Keratinocyte (primary cell): ENCODE results near the gene DUSP22. TPM values are rescaled to one million over a fixed set of nuclear protein-coding genes. Genes with fewer than 3 reads are reported as not detected.

ENCODE experiments used
- DNase-seq: peaks from one replicate; pipeline ENCODE4 v3.0.0-alpha.2; 2011; ENCODE audit warnings: low read depth, missing footprints, low spot score
- FAIRE-seq: peaks from 2 replicates; lab custom pipeline; 2011; peaks lifted over from hg19 to GRCh38; lab: Jason Lieb, UNC
- H2AFZ ChIP-seq: 2 replicates; pipeline ENCODE4 v1.6.0; 2012; ENCODE audit warnings: low read length, control low read depth, inconsistent platforms; ENCODE audit not compliant: control insufficient read depth
- H3K27ac ChIP-seq: 2 replicates; pipeline ENCODE4 v1.5.1; 2011; ENCODE audit warnings: low read length; ENCODE audit not compliant: control insufficient read depth, insufficient read depth
- H3K27me3 ChIP-seq: 3 replicates; pipeline ENCODE4 v1.6.0; 2011; ENCODE audit warnings: low read length; ENCODE audit not compliant: control insufficient read depth, insufficient read depth; ENCODE audit errors: extremely low read depth
- H3K36me3 ChIP-seq, 2 experiments: 2 replicates in 1 of 2; 3 replicates in 1 of 2; pipeline ENCODE4 v1.5.1; 2011; ENCODE audit warnings: low read length in 2 of 2, mild to moderate bottlenecking in 1 of 2; ENCODE audit not compliant: control insufficient read depth in 2 of 2, insufficient read depth in 2 of 2; ENCODE audit errors: extremely low read depth in 1 of 2
- H3K4me1 ChIP-seq: 3 replicates; pipeline ENCODE4 v1.5.1; 2011; ENCODE audit warnings: low read length; ENCODE audit not compliant: control insufficient read depth, insufficient read depth; ENCODE audit errors: extremely low read depth
- H3K4me2 ChIP-seq: 3 replicates; pipeline ENCODE4 v1.6.0; 2011; ENCODE audit warnings: low read depth, low read length; ENCODE audit not compliant: control insufficient read depth, insufficient read depth; ENCODE audit errors: extremely low read depth
- H3K4me3 ChIP-seq, 3 experiments: fragments of 200-600 bp in 1 of 3; sonication (generic) in 1 of 3; 2 replicates in 2 of 3; 3 replicates in 1 of 3; pipeline ENCODE4 v1.5.1; 2011 to 2016; ENCODE audit warnings: low read length in 3 of 3, mild to moderate bottlenecking in 3 of 3, control low read depth in 2 of 3, inconsistent platforms in 1 of 3, low read depth in 1 of 3, mixed read lengths in 1 of 3, mixed run types in 1 of 3, moderate library complexity in 1 of 3; ENCODE audit not compliant: control insufficient read depth in 2 of 3, insufficient read depth in 2 of 3; ENCODE audit errors: extremely low read depth in 1 of 3
- H3K79me2 ChIP-seq: 2 replicates; pipeline ENCODE4 v1.6.0; 2012; ENCODE audit warnings: low read length; ENCODE audit not compliant: control insufficient read depth, insufficient read depth
- H3K9ac ChIP-seq: 3 replicates; pipeline ENCODE4 v1.6.0; 2011; ENCODE audit warnings: low read length; ENCODE audit not compliant: control insufficient read depth, insufficient read depth; ENCODE audit errors: extremely low read depth
- H3K9me1 ChIP-seq: 3 replicates; pipeline ENCODE4 v1.6.0; 2011; ENCODE audit warnings: low read length; ENCODE audit not compliant: control insufficient read depth, insufficient read depth; ENCODE audit errors: extremely low read depth
- H3K9me3 ChIP-seq: 2 replicates; pipeline ENCODE4 v1.5.1; 2012; ENCODE audit warnings: low read depth, low read length; ENCODE audit not compliant: control insufficient read depth
- H4K20me1 ChIP-seq: 3 replicates; pipeline ENCODE4 v1.6.0; 2011; ENCODE audit warnings: low read length; ENCODE audit not compliant: control insufficient read depth, insufficient read depth; ENCODE audit errors: extremely low read depth
- CTCF ChIP-seq, 3 experiments: IDR thresholded peaks in 1 of 3; conservative IDR thresholded peaks in 1 of 3; optimal IDR thresholded peaks in 1 of 3; 2 replicates in 2 of 3; 3 replicates in 1 of 3; pipeline versions ENCODE3 to v1.5.1; 2011; ENCODE audit warnings: low read length in 3 of 3, mild to moderate bottlenecking in 3 of 3, moderate library complexity in 2 of 3, control low read depth in 1 of 3, inconsistent platforms in 1 of 3; ENCODE audit not compliant: insufficient read depth in 2 of 3; ENCODE audit errors: extremely low read depth in 1 of 3
- EZH2 ChIP-seq: IDR thresholded peaks from one replicate; pipeline ENCODE4 v1.6.1; 2012; ENCODE audit warnings: inconsistent platforms, mild to moderate bottlenecking, low read length, moderate library complexity
- dilution Hi-C: fragments of 300-500 bp; cut with MboI; formaldehyde crosslinking; loops from one replicate; pipeline ENCODE4 v1.7.0; 2020; ENCODE audit warnings: low sequenced_read_pairs; ENCODE audit not compliant: extremely low pct_ligation_motif_present
- polyA plus RNA-seq, 5 experiments: library from polyadenylated mRNA; depleted of rRNA in 3 of 5; stranded (reverse) in 3 of 5; stranded (forward) in 1 of 5; unstranded in 1 of 5; fragments of >200 nt; gene quantifications; 1 replicate in 1 of 5; 2 replicates in 3 of 5; 3 replicates in 1 of 5; pipeline versions ENCODE4 v1.2.1 to v1.2.3, GENCODE V29; 2011 to 2012; ENCODE audit warnings: missing spikeins in 2 of 5, low read depth in 1 of 5, low replicate concordance in 1 of 5

Gene DUSP22
- polyA plus RNA-seq, 1 donor (not counting 4 experiments of a cell fraction or from before 2014, with no cell fraction given), result 17.3 TPM

GRCh38 chr6:336159-337114 is 44.1 kb downstream of the DUSP22 start:
- TF ChIP-seq EZH2 (no peak), CTCF (optimal IDR thresholded peaks at IDR 0.05 in 1 of 3, IDR thresholded peaks at IDR 0.05 in 1 of 3, conservative IDR thresholded peaks at IDR 0.05 in 1 of 3; ENCODE audit: extremely low read depth in 1 of 3, insufficient read depth in 2 of 3, low read length in 3 of 3) (no peak)
- FAIRE-seq (no peak), DNase-seq (no peak)
- Histone ChIP-seq H3K36me3 (peaks cover 0 to 2% of the 10 kb centered on the region in 2 experiments), H3K27ac (no peak overlapping the region), H3K4me2 (no peak overlapping the region), H3K27me3 (no peaks in the 10 kb centered on the region), H3K9me3 (peaks cover 2% of the 10 kb centered on the region), H4K20me1 (no peaks in the 10 kb centered on the region), H3K4me3 (no peak overlapping the region), H2AFZ (no peak overlapping the region), H3K9ac (no peak overlapping the region), H3K79me2 (no peaks in the 10 kb centered on the region), H3K9me1 (no peaks in the 10 kb centered on the region), H3K4me1 (no peaks in the 10 kb centered on the region)
- dilution Hi-C loops, result no loop called here

GRCh38 chr6:337805-338368 is 45.6 kb downstream of the DUSP22 start:
- H3K27ac ChIP-seq, result no peak overlapping the region
- peaks cover 2% of the 10 kb centered on the region for H3K9me3 ChIP-seq
- dilution Hi-C loops, result no loop called here
- FAIRE-seq (no peak), DNase-seq (no peak)
- TF ChIP-seq CTCF (optimal IDR thresholded peaks at IDR 0.05 in 1 of 3, IDR thresholded peaks at IDR 0.05 in 1 of 3, conservative IDR thresholded peaks at IDR 0.05 in 1 of 3; ENCODE audit: extremely low read depth in 1 of 3, insufficient read depth in 2 of 3, low read length in 3 of 3) (no peak), EZH2 (no peak)
- no peak overlapping the region for H3K4me3 ChIP-seq
- no peak overlapping the region for H3K4me2 ChIP-seq
- H3K36me3 ChIP-seq, result peaks cover 0 to 2% of the 10 kb centered on the region in 2 experiments
- no peak overlapping the region for H2AFZ ChIP-seq
- H3K9ac ChIP-seq, result no peak overlapping the region
- H4K20me1 ChIP-seq, result no peaks in the 10 kb centered on the region
- H3K27me3 ChIP-seq, result no peaks in the 10 kb centered on the region
- no peaks in the 10 kb centered on the region for H3K79me2 ChIP-seq
- no peaks in the 10 kb centered on the region for H3K9me1 ChIP-seq
- H3K4me1 ChIP-seq, result no peaks in the 10 kb centered on the region
